OCI-LY3 (cell line): ENCODE measurements around the gene ARHGAP6.

Source experiments
- CTCF ChIP-seq: fragments of 200-600, 300-600 bp; sonication (generic); IDR thresholded peaks from 2 replicates; pipeline ENCODE4 v1.5.1; 2014; ENCODE audit warnings: antibody characterized with exemption, low read length, low read depth
- EZH2phosphoT487 ChIP-seq: fragments of 200-600 bp; shearing (Covaris generic); IDR thresholded peaks from 2 replicates; pipeline ENCODE4 v1.6.1; 2018; ENCODE audit warnings: antibody characterized with exemption, mixed run types, low read depth

DNA sequence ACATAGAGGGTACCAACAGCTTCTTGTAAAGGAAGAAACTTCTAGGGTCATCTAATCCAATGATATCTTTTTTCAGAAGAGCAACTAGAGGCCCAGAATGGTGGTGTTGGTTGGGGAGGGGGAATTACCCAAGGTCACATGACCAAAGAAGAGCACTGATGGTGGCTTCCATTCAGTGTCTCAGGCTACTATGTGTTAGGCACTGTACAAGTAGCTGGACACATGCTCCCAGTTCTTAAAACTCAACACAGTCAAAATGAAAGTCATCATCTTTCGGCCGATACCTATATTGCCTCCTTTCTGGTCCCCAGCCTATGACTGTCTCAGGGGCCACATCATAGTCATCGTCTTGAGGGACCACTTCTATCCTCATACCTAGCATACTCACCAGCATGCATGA, 88.1 kb downstream of the ARHGAP6 start:
- no peak for TF ChIP-seq CTCF
- no peak for TF ChIP-seq EZH2phosphoT487
